Ramos (cell line): ENCODE measurements around the gene SLC30A1.
"Not testable (repeated sequence)": the region's sequence is repeated elsewhere in the genome, so short reads cannot be mapped to it uniquely, and the experiment has no call there.

Source experiments
- in situ Hi-C: fragments of 300-500 bp; cut with MboI; formaldehyde crosslinking; loops from one replicate; pipeline ENCODE4 v1.14.3; 2022; ENCODE audit warnings: low sequenced_read_pairs; ENCODE audit not compliant: unreplicated experiment

Gene SLC30A1

GRCh38 chr1:211551638-211552460, 27.1 kb downstream of the SLC30A1 start:
- in situ Hi-C loops = no loop called here

- in situ Hi-C loops = no loop called here
These were observed 29.8 kb downstream of the SLC30A1 start for GRCh38 chr1:211549092-211549711.

GRCh38 chr1:211548321-211549091, 30.5 kb downstream of the SLC30A1 start:
- in situ Hi-C loops = no loop called here

GRCh38 chr1:211547710-211548109, 31.3 kb downstream of the SLC30A1 start:
- in situ Hi-C loops = no loop called here

GRCh38 chr1:211546543-211546942, 32.4 kb downstream of the SLC30A1 start:
- in situ Hi-C loops = no loop called here

- in situ Hi-C loops = no loop called here
These were observed 35.9 kb downstream of the SLC30A1 start for GRCh38 chr1:211543025-211543424.

GRCh38 chr1:211541720-211542477, 37.1 kb downstream of the SLC30A1 start:
- in situ Hi-C loops = no loop called here

- in situ Hi-C loops = no loop called here
These were observed 37.7 kb downstream of the SLC30A1 start for GRCh38 chr1:211541278-211541677.

- in situ Hi-C loops = not testable (repeated sequence)
These were observed 38.1 kb downstream of the SLC30A1 start for GRCh38 chr1:211540824-211541223.

GRCh38 chr1:211538287-211538686, 40.7 kb downstream of the SLC30A1 start:
- in situ Hi-C loops = no loop called here

- in situ Hi-C loops = no loop called here
These were observed 41.7 kb downstream of the SLC30A1 start for GRCh38 chr1:211537253-211537652.

- in situ Hi-C loops = no loop called here
These were observed 42.4 kb downstream of the SLC30A1 start for GRCh38 chr1:211536606-211537005.

GRCh38 chr1:211535346-211535745, 43.6 kb downstream of the SLC30A1 start:
- in situ Hi-C loops = no loop called here

GRCh38 chr1:211534545-211535291, 44.2 kb downstream of the SLC30A1 start:
- in situ Hi-C loops = no loop called here

- in situ Hi-C loops = no loop called here
These were observed 46.9 kb downstream of the SLC30A1 start for GRCh38 chr1:211532088-211532444.

GRCh38 chr1:211531194-211532087, 47.5 kb downstream of the SLC30A1 start:
- in situ Hi-C loops = no loop called here

GRCh38 chr1:211530102-211530501, 48.9 kb downstream of the SLC30A1 start:
- in situ Hi-C loops = no loop called here

GRCh38 chr1:211529453-211529852, 49.5 kb downstream of the SLC30A1 start:
- in situ Hi-C loops = no loop called here

- in situ Hi-C loops = no loop called here
These were observed 50.0 kb downstream of the SLC30A1 start for GRCh38 chr1:211529011-211529410.
